Mucosa of gallbladder (tissue), 1 donor: ENCODE results near the gene UPK1A. TPM values are rescaled to one million over a fixed set of nuclear protein-coding genes. Genes with fewer than 3 reads are reported as not detected.
"Not testable (repeated sequence)": the region's sequence is repeated elsewhere in the genome, so short reads cannot be mapped to it uniquely, and the experiment has no call there.

Source experiments
- DNase-seq: peaks from one replicate; pipeline ENCODE4 v3.0.0-alpha.2; 2020; ENCODE audit warnings: low spot score
- total RNA-seq: library from RNA; stranded (reverse); gene quantifications from one replicate; pipeline ENCODE4 v1.2.1, GENCODE V29; 2021
- donor health status: DM: no; HTN: no; CAD: no.

The UPK1A gene
- total RNA-seq, 1 donor from 2014 or later, result 0.89 TPM

GRCh38 chr19:35644206-35644986 lies 21.9 kb upstream of the UPK1A start:
- peak; percentile 95 for DNase-seq

DNA sequence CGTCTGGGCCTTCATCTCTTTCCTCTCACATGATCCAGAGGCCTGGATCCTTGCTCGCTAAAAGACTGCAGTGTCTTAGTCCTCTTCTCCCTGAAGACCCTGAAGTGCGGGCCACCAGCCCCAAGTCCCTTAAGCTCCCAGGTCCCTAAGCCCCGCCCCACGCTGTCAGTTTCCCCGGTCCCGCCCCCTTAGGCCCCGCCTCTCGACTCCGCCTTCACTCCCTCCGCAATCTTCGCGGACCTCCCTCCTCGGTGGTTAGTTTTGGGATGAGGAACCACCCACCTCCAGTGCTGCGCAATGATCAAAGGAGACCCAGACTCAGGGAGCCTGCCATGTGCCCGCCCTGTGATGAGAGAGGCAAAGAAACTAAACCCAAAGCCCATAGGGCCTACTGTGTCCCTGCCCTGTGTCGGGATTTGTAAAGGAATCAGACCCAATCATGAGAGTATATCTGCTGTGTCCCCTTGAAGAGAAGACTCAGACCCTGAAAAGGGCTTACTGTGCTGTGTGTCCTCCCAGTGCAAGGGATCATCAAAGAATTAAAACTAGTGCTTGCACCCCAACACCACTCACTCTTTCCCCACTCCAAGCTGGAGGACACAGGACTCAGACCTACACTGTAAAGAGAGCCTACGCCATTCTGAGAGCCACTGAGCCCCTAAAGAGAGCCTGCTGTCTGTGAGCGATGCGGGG lies 21.2 kb upstream of the UPK1A start:
- DNase-seq, result peak; percentile 70

GRCh38 chr19:35645680-35646511 lies 20.4 kb upstream of the UPK1A start:
- DNase-seq, result no peak

GRCh38 chr19:35648017-35648961 lies 18.0 kb upstream of the UPK1A start, which contains the start of gene COX6B1:
Gene COX6B1 (plus strand): TSS chr19:35648323. CDS start chr19:35651244, 2,921 bp downstream.
- DNase-seq, result peak; percentile 96

DNA sequence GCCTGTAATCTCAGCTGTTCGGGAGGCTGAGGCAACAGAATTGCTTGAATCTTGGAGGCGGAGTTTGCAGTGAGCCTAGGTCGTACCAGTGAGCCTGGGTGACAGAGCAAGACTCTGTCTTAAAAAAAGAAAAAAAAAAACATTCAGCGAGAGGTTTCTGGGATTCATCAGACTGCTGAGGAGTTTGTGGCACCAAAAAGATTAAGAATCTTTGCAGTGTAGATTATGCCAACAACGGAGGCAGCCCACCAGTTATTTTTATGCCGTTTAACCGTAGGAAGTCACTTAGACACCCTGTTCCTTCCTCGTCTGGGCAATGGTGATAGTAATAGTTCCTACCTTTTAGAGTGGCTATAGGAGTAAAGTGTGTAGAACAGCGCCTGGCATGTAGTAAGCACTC lies 15.7 kb upstream of the UPK1A start:
- no peak for DNase-seq

DNA sequence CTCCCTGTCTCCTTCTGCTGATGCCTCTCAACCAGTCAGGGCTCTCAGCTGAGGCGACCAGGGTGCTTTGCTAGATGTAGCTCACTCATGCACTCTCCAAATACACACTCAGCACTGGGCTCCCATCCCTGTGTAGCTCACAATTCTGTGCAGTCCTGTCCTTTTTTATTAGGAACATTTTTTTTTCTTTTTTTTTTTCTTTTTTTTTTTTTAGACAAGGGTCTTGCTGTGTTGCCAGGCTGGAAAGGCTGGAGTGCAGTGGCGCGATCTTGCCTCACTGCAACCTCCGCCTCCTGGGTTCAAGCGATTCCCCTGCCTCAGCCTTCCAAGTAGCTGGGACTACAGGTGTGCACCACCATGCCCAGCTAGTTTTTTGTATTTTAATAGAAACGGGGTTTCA lies 11.5 kb upstream of the UPK1A start:
- DNase-seq, result not testable (repeated sequence)

DNA sequence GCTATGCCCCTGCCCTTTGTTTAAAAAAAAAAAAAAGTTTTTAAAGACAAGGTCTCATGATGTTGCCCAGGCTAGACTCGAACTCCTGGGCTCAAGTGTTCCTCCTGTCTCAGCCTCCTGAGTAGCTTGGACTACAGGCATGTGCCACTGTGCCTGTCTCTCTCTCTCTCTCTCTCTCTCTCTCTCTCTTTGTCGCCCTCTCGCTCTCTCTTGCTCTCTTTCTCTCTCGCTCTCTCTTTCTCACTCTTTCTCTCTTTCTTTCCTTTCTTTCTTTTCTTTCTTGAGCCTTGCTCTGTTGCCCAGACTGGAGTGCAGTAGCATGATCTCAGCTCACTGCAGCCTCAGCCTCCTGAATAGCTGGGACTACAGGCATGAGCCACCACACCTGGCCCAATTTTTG lies 10.7 kb upstream of the UPK1A start:
- no peak for DNase-seq

GRCh38 chr19:35656700-35657099 lies 9.6 kb upstream of the UPK1A start:
- no peak for DNase-seq

GRCh38 chr19:35657904-35658700 lies 8.2 kb upstream of the UPK1A start:
- DNase-seq, result no peak

GRCh38 chr19:35661995-35662340 lies 4.3 kb upstream of the UPK1A start:
- DNase-seq, result no peak

DNA sequence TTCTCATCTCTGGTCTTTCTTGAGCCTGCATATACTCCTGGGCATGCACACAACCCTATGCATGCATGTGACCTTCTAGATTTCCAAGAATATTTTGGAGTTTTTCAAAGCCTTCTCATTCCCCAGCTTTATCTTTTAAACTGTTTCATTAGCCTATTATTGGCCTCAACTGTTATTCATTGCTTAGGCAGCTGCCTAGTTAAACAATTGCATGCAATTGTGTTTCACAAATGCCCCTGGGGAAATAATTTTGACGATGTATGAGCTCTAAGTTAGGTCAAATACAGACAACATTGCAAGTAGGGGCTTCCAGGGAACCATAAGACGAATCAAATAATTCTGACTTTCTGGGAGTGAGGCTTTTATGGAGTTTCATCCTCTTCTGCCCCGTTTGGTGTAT lies 2.3 kb upstream of the UPK1A start:
- DNase-seq, result no peak

GRCh38 chr19:35665157-35665556 lies 1.2 kb upstream of the UPK1A start:
- DNase-seq, result no peak

- no peak for DNase-seq
Measured at GRCh38 chr19:35665604-35666003, 713 bp upstream of the UPK1A start.

DNA sequence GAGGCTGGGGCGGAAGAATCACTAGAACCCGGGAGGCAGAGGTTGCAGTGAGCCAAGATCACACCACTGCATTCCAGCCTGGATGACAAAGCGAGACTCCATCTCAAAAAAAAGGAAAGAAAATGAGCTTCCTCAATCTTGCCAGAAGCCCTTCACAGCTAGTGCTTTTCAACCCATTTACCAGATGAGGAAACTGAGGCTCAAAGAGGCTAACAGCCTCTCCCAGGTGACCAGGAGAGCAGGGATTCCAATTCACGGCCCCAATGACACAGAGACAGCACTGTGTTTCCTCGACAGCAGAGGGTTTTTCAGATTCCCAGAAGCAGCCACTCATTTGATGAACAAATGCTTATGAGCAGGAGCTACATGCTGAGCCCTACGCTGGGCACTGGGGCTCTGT lies 3.2 kb downstream of the UPK1A start:
- no peak for DNase-seq

GRCh38 chr19:35669974-35670373 lies 3.7 kb downstream of the UPK1A start:
- no peak for DNase-seq

DNA sequence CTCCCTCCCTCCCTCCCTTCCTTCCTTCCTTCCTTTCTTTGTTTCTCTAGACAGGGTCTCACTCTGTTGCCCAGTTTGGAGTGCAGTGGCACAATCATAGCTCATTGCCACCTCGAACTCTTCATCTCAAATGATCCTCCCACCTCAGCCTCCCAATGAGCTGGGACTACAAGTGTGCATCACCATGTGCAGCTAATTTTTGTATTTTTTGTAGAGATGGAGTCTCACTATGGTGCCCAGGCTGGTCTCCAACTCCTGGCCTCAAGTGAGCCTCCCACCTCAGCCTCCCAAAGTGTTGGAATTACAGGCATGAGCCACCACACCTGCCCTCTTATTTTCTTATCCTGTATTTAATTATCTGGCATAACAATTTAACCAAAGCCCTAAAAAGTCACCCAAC lies 4.4 kb downstream of the UPK1A start:
- DNase-seq, result no peak

- peak; percentile 39 for DNase-seq
Measured at GRCh38 chr19:35671818-35672217, 5.5 kb downstream of the UPK1A start.

- DNase-seq, result peak; percentile 31
Measured at GRCh38 chr19:35673121-35673804, 6.9 kb downstream of the UPK1A start.

- DNase-seq, result no peak
Measured at GRCh38 chr19:35675589-35676140, 9.3 kb downstream of the UPK1A start.

- no peak for DNase-seq
Measured at GRCh38 chr19:35689836-35690235, 23.5 kb downstream of the UPK1A start.
